H7 (cell line): ENCODE measurements around the gene ACTN2. TPM values are rescaled to one million over a fixed set of nuclear protein-coding genes. Genes with fewer than 3 reads are reported as not detected.

Experiments
- DNase-seq: peaks from one replicate; pipeline ENCODE4 v3.0.0; 2012
- H3K27me3 ChIP-seq: 2 replicates; pipeline ENCODE4 v1.6.0; 2011; ENCODE audit warnings: mild to moderate bottlenecking, low read length; ENCODE audit not compliant: control insufficient read depth, insufficient read depth
- H3K36me3 ChIP-seq: replicated peaks from 2 replicates; pipeline ENCODE4 v1.5.1; 2011; ENCODE audit warnings: low read length; ENCODE audit not compliant: control insufficient read depth, insufficient read depth
- H3K4me3 ChIP-seq: 2 replicates; pipeline ENCODE4 v1.5.1; 2011; ENCODE audit warnings: low read depth, mild to moderate bottlenecking, control low read depth, low read length, moderate library complexity; ENCODE audit not compliant: insufficient read depth
- total RNA-seq: library from RNA; depleted of rRNA; stranded (reverse); fragments of >200 nt; shearing (Covaris generic); gene quantifications from 2 replicates; pipeline ENCODE4 v1.2.3, GENCODE V29; 2014

The ACTN2 gene
- total RNA-seq, 1 experiment from 2014 or later = 0.83 TPM

GRCh38 chr1:236681219-236681618 is 5.1 kb upstream of the ACTN2 start:
- Histone ChIP-seq H3K27me3 (peaks cover 14% of the 10 kb centered on the region), H3K36me3 (no peaks in the 10 kb centered on the region), H3K4me3 (no peak overlapping the region)
- DNase-seq = no peak

- H3K36me3 ChIP-seq = no peaks in the 10 kb centered on the region
- peaks cover 34% of the 10 kb centered on the region for H3K27me3 ChIP-seq
- DNase-seq = no peak
- no peak overlapping the region for H3K4me3 ChIP-seq
These were observed 938 bp upstream of the ACTN2 start for GRCh38 chr1:236685205-236685916.

GRCh38 chr1:236686815-236687160 is 489 bp downstream of the ACTN2 start:
- DNase-seq = no peak
- H3K36me3 ChIP-seq = no peaks in the 10 kb centered on the region

GRCh38 chr1:236687273-236687672 is 974 bp downstream of the ACTN2 start:
- no peaks in the 10 kb centered on the region for H3K36me3 ChIP-seq
- peak; percentile 34 for DNase-seq
- peak overlapping the region; percentile 50; the same call in 1 of the 2 replicates for H3K4me3 ChIP-seq
- H3K27me3 ChIP-seq = peaks cover 34% of the 10 kb centered on the region

More at GRCh38 chr1:236686815-236687160, 489 bp downstream of the ACTN2 start:
- H3K4me3 ChIP-seq = peak overlapping the region; percentile 50
- H3K27me3 ChIP-seq = peaks cover 34% of the 10 kb centered on the region

GRCh38 chr1:236688705-236689104 is 2.4 kb downstream of the ACTN2 start:
- Histone ChIP-seq H3K27me3 (peaks cover 34% of the 10 kb centered on the region), H3K4me3 (no peak overlapping the region), H3K36me3 (no peaks in the 10 kb centered on the region)
- no peak for DNase-seq

GRCh38 chr1:236689713-236690569 is 3.6 kb downstream of the ACTN2 start:
- no peak for DNase-seq
- H3K4me3 ChIP-seq = no peak overlapping the region
- no peaks in the 10 kb centered on the region for H3K36me3 ChIP-seq
- H3K27me3 ChIP-seq = peaks cover 32% of the 10 kb centered on the region

GRCh38 chr1:236691348-236691747 is 5.0 kb downstream of the ACTN2 start:
- no peaks in the 10 kb centered on the region for H3K36me3 ChIP-seq
- H3K27me3 ChIP-seq = peaks cover 20% of the 10 kb centered on the region
- no peak for DNase-seq
- H3K4me3 ChIP-seq = no peak overlapping the region

GRCh38 chr1:236692128-236692527 is 5.8 kb downstream of the ACTN2 start:
- Histone ChIP-seq H3K27me3 (peaks cover 13% of the 10 kb centered on the region), H3K36me3 (no peaks in the 10 kb centered on the region), H3K4me3 (no peak overlapping the region)
- DNase-seq = no peak

GRCh38 chr1:236692742-236693141 is 6.4 kb downstream of the ACTN2 start:
- no peak for DNase-seq
- Histone ChIP-seq H3K36me3 (no peaks in the 10 kb centered on the region), H3K27me3 (peaks cover 7% of the 10 kb centered on the region; the same call in 1 of the 2 replicates), H3K4me3 (no peak overlapping the region)

- no peaks in the 10 kb centered on the region for H3K27me3 ChIP-seq
- H3K36me3 ChIP-seq = no peaks in the 10 kb centered on the region
- no peak for DNase-seq
- no peak overlapping the region for H3K4me3 ChIP-seq
These were observed 13.1 kb downstream of the ACTN2 start for GRCh38 chr1:236699366-236699765.

- H3K4me3 ChIP-seq = no peak overlapping the region
- no peak for DNase-seq
- no peaks in the 10 kb centered on the region for H3K27me3 ChIP-seq
- no peaks in the 10 kb centered on the region for H3K36me3 ChIP-seq
These were observed 14.6 kb downstream of the ACTN2 start for GRCh38 chr1:236700903-236701302.

- no peak for DNase-seq
- Histone ChIP-seq H3K36me3 (no peaks in the 10 kb centered on the region), H3K4me3 (no peak overlapping the region), H3K27me3 (no peaks in the 10 kb centered on the region)
These were observed 15.5 kb downstream of the ACTN2 start for GRCh38 chr1:236701782-236702181.

GRCh38 chr1:236702791-236703394 is 16.6 kb downstream of the ACTN2 start:
- Histone ChIP-seq H3K36me3 (no peaks in the 10 kb centered on the region), H3K27me3 (no peaks in the 10 kb centered on the region), H3K4me3 (no peak overlapping the region)
- DNase-seq = no peak

- Histone ChIP-seq H3K4me3 (no peak overlapping the region), H3K27me3 (no peaks in the 10 kb centered on the region), H3K36me3 (no peaks in the 10 kb centered on the region)
- DNase-seq = no peak
These were observed 19.5 kb downstream of the ACTN2 start for GRCh38 chr1:236705771-236706170.

- Histone ChIP-seq H3K36me3 (no peaks in the 10 kb centered on the region), H3K4me3 (no peak overlapping the region), H3K27me3 (no peaks in the 10 kb centered on the region)
- no peak for DNase-seq
These were observed 19.9 kb downstream of the ACTN2 start for GRCh38 chr1:236706183-236706582.
